GM12878 (cell line): ENCODE measurements around the gene HMGN4. TPM values are rescaled to one million over a fixed set of nuclear protein-coding genes. Genes with fewer than 3 reads are reported as not detected.

Source experiments
- BHLHE40 ChIP-seq, 2 experiments: fragments of 450-650 bp in 1 of 2; IDR thresholded peaks; 2 replicates each; pipeline ENCODE4 v1.6.1; 2011 to 2017; ENCODE audit warnings: low read depth in 2 of 2, borderline replicate concordance in 1 of 2, improper control_type of control experiment in 1 of 2, low read length in 1 of 2, mild to moderate bottlenecking in 1 of 2
- BRCA1 ChIP-seq: IDR thresholded peaks from 2 replicates; pipeline ENCODE4 v1.6.1; 2011; ENCODE audit warnings: low read depth, low read length, improper control_type of control experiment
- CBX5 ChIP-seq: sonication (generic); IDR thresholded peaks from 2 replicates; pipeline ENCODE4 v1.6.1; 2016; ENCODE audit warnings: low read depth, moderate library complexity, mild to moderate bottlenecking, inconsistent platforms
- CEBPZ ChIP-seq: fragments of 150-350 bp; IDR thresholded peaks from 2 replicates; pipeline ENCODE4 v1.6.1; 2016; ENCODE audit warnings: low read depth, low read length
- KLF5 ChIP-seq: fragments of 450-650 bp; IDR thresholded peaks from 2 replicates; pipeline ENCODE4 v1.6.1; 2014; ENCODE audit warnings: mild to moderate bottlenecking; ENCODE audit not compliant: partially characterized antibody
- POU2F2 ChIP-seq: IDR thresholded peaks from 3 replicates; pipeline ENCODE4 v1.6.1; 2011; ENCODE audit warnings: low read depth, mild to moderate bottlenecking, low read length, borderline replicate concordance
- PRDM15 ChIP-seq: fragments of 450-650 bp; formaldehyde crosslinking; IDR thresholded peaks from 2 replicates; pipeline ENCODE4 v1.4.0; 2020; ENCODE audit warnings: mild to moderate bottlenecking, moderate library complexity
- RAD51 ChIP-seq: fragments of 450-650 bp; IDR thresholded peaks from 2 replicates; pipeline ENCODE4 v1.6.1; 2016; ENCODE audit warnings: moderate library complexity, mild to moderate bottlenecking, inconsistent platforms
- RELB ChIP-seq: fragments of 450-650 bp; IDR thresholded peaks from 2 replicates; pipeline ENCODE4 v1.6.1; 2017; ENCODE audit warnings: low read depth, mild to moderate bottlenecking, moderate library complexity
- SP1 ChIP-seq: IDR thresholded peaks from one replicate; pipeline ENCODE4 v1.6.1; 2011; ENCODE audit warnings: low read depth, low read length
- SPI1 ChIP-seq: IDR thresholded peaks from 2 replicates; pipeline ENCODE4 v1.6.1; 2011; ENCODE audit warnings: low read depth, mild to moderate bottlenecking, low read length, moderate library complexity, borderline replicate concordance; ENCODE audit not compliant: insufficient read depth
- SREBF2 ChIP-seq: IDR thresholded peaks from 2 replicates; pipeline ENCODE4 v1.6.1; 2012; ENCODE audit warnings: mild to moderate bottlenecking, low read length
- SRF ChIP-seq, 2 experiments: IDR thresholded peaks; 2 replicates each; pipeline ENCODE4 v1.6.1; 2011; ENCODE audit warnings: low read depth in 2 of 2, low read length in 2 of 2, mild to moderate bottlenecking in 1 of 2, moderate library complexity in 1 of 2
- STAT1 ChIP-seq: fragments of 450-650 bp; conservative IDR thresholded peaks from 2 replicates; pipeline ENCODE4 v1.6.1; 2014; ENCODE audit warnings: antibody characterized with exemption, mild to moderate bottlenecking
- TBL1XR1 ChIP-seq: IDR thresholded peaks from 2 replicates; pipeline ENCODE4 v1.6.1; 2012; ENCODE audit warnings: low read depth, low read length, improper control_type of control experiment
- ZNF592 ChIP-seq: fragments of 450-650 bp; IDR thresholded peaks from 2 replicates; pipeline ENCODE4 v1.6.1; 2017; ENCODE audit warnings: mild to moderate bottlenecking, moderate library complexity
- polyA plus RNA-seq, 11 experiments: library from polyadenylated mRNA; depleted of rRNA in 4 of 11; unstranded in 6 of 11; stranded (reverse) in 5 of 11; fragments of >200 nt; fragmentation: Nextera tagmentation in 4 of 11; fragmentation: Illumina TruSeq in 1 of 11; extraction: Ambion mirVana in 4 of 11; extraction: Trizol in 1 of 11; gene quantifications; 1 replicate in 1 of 11; 2 replicates in 10 of 11; pipeline versions ENCODE4 v1.2.1 to v1.2.3, GENCODE V29; 2011 to 2016; ENCODE audit warnings: inconsistent platforms in 2 of 11, missing spikeins in 2 of 11, low read depth in 1 of 11
- total RNA-seq, 4 experiments: library from RNA; depleted of rRNA in 3 of 4; stranded (reverse); fragments of >200 nt in 3 of 4; fragmentation: Illumina TruSeq in 1 of 4; extraction: Trizol in 1 of 4; gene quantifications; 2 replicates each; pipeline versions ENCODE4 v1.2.1 to v1.2.3, GENCODE V29; 2013 to 2021

Gene HMGN4
- total and polyA plus RNA-seq, 10 of the 15 experiments (the other 5 are each of a cell fraction or from before 2014, with no cell fraction given), result 26.7 to 99.1 (median 76.7) TPM

- peak; percentile 89 for TF ChIP-seq KLF5
- TF ChIP-seq SPI1, result no peak
- peak; percentile 94 for TF ChIP-seq RAD51
- TF ChIP-seq SRF (IDR thresholded peaks at IDR 0.05; ENCODE audit: low read depth in 2 of 2, low read length in 2 of 2), result no peak
- peak; percentile 72; the same call in 1 of the 2 replicates for TF ChIP-seq CBX5
- TF ChIP-seq SREBF2, result peak; percentile 93
- 0 out of 2 replicates have a peak, but pooled peaks have one; percentile 28 for TF ChIP-seq STAT1
- no peak for TF ChIP-seq BRCA1
- no peak for TF ChIP-seq CEBPZ
- peak; percentile 24 for TF ChIP-seq RELB
- TF ChIP-seq ZNF592, result no peak
- peak; percentile 39; the same call in 1 of the 2 replicates for TF ChIP-seq TBL1XR1
- no peak for TF ChIP-seq SP1
- TF ChIP-seq POU2F2, result peak; percentile 55; the same call in 1 of the 3 replicates
- TF ChIP-seq PRDM15, result no peak
- TF ChIP-seq BHLHE40 (IDR thresholded peaks at IDR 0.05; ENCODE audit: borderline replicate concordance in 1 of 2, low read depth in 2 of 2, low read length in 1 of 2), result peak in 1 of 2 experiments; percentile 22; a peak in 1 of 4 replicates
Observed at GRCh38 chr6:26537160-26537845, 863 bp upstream of the HMGN4 start (continued).
